ENCODE measurements around the gene MIDN. TPM values are rescaled to one million over a fixed set of nuclear protein-coding genes. Genes with fewer than 3 reads are reported as not detected.

MIDN gene
- total and polyA plus RNA-seq, 10 of the 15 experiments (the other 5 are each of a cell fraction or from before 2014, with no cell fraction given): 0.38 to 51.5 (median 7.2) TPM

- TF ChIP-seq JUNB (IDR thresholded peaks at IDR 0.05) (no peak), ZNF274 (IDR thresholded peaks at IDR 0.05; ENCODE audit: insufficient read depth, insufficient read length) (no peak), USF2 (IDR thresholded peaks at IDR 0.05; ENCODE audit: borderline replicate concordance, low read depth, low read length) (peak; percentile 98), MAX (IDR thresholded peaks at IDR 0.05; ENCODE audit: low read depth, low read length) (peak; percentile 97)
Observed at GRCh38 chr19:1275260-1275975, 27.0 kb downstream of the MIDN start, which contains the start of gene FAM174C (continued).

- ChIA-PET CTCF (interaction anchor here (1.5 kb wide), 1 partner anchor 32 kb away, joined by 8 read pairs; no protein-coding TSS in a partner anchor), SMC1A (ENCODE audit: uncharacterized antibody, unreplicated experiment) (no interaction called here), POLR2A (interaction anchor here (1.2 kb wide), 1 partner anchor 33 kb away, joined by 3 read pairs; no protein-coding TSS in a partner anchor), RAD21 (ENCODE audit: unreplicated experiment) (interaction anchor here (1.4 to 3.9 kb wide), 2 partner anchors 32 to 96 kb away, joined by 5 to 29 read pairs; no protein-coding TSS in a partner anchor)
- intact Hi-C loops (cut with micrococcal nuclease; ENCODE audit: unreplicated experiment): no loop called here
- in situ Hi-C loops (cut with MboI): loop anchor here (5.0 kb wide), 1 partner anchor 96 kb away; no protein-coding TSS in a partner anchor
- no peaks in the 10 kb centered on the region for H3K9me3 ChIP-seq (replicated peaks; ENCODE audit: control insufficient read depth, insufficient read depth, low read length)
- 1% methylated on average over 32 of the region's 43 CpGs for WGBS (ENCODE audit: insufficient coverage, insufficient replicate concordance, low lambda C conversion rate, missing lambda C conversion rate)
- H3K9ac ChIP-seq (ENCODE audit: control insufficient read depth, insufficient read depth, low read length): peak overlapping the region; percentile 96
- H3K27ac ChIP-seq (ENCODE audit: control insufficient read depth, insufficient read depth): peak overlapping the region; percentile 97
- FAIRE-seq: no peak
- H3K4me2 ChIP-seq (ENCODE audit: control insufficient read depth, insufficient read depth): peak overlapping the region; percentile 68
- H3K27me3 ChIP-seq (replicated peaks in 1 of 2; ENCODE audit: control insufficient read depth in 2 of 2, insufficient read depth in 2 of 2, low read length in 1 of 2): no peaks in the 10 kb centered on the region
- H2AFZ ChIP-seq (ENCODE audit: control insufficient read depth, low read depth, low read length): peak overlapping the region; percentile 50
- ATAC-seq: no peak
- H4K20me1 ChIP-seq (ENCODE audit: control insufficient read depth, insufficient read depth): no peaks in the 10 kb centered on the region; the same call in 1 of the 2 replicates
- H3K79me2 ChIP-seq (ENCODE audit: control insufficient read depth, insufficient read depth, low read length): peaks cover 51% of the 10 kb centered on the region
- BruUV-seq (replicated peaks): no TSS peak
- H3K4me3 ChIP-seq: peak overlapping the region; percentile 85
- H3K4me1 ChIP-seq (ENCODE audit: control insufficient read depth, insufficient read depth, low read length): peaks cover 19% of the 10 kb centered on the region
- DNase-seq (ENCODE audit: low read depth, low spot score): no peak
- H3K36me3 ChIP-seq (ENCODE audit: control insufficient read depth in 2 of 2, insufficient read depth in 2 of 2, low read length in 1 of 2): peaks cover 35 to 52% of the 10 kb centered on the region in 2 experiments
- TF ChIP-seq PAX5 (IDR thresholded peaks at IDR 0.05; ENCODE audit: borderline replicate concordance, low read depth, low read length) (no peak), CUX1 (IDR thresholded peaks at IDR 0.05; ENCODE audit: insufficient replicate concordance, low read depth, low read length) (no peak), ZBTB40 (IDR thresholded peaks at IDR 0.05; ENCODE audit: borderline replicate concordance) (no peak), IKZF2 (IDR thresholded peaks at IDR 0.05) (peak; percentile 34 to 53; a peak in 2 of 4 replicates), SMAD1 (IDR thresholded peaks at IDR 0.05; ENCODE audit: low read depth, partially characterized antibody) (no peak)
Observed at GRCh38 chr19:1275976-1276627, 27.7 kb downstream of the MIDN start.

Data from GM12878 (cell line).